PC-3 (cell line): ENCODE results near the gene NARS2.

Source experiments
- EZH2phosphoT487 ChIP-seq: fragments of 300-600 bp; sonication (generic); IDR thresholded peaks from 2 replicates; pipeline ENCODE4 v1.6.1; 2018; ENCODE audit warnings: mild to moderate bottlenecking, antibody characterized with exemption, low read length, borderline replicate concordance
- TF ChIP-seq, protein P1 (sequence below): fragments of 300-600 bp; sonication (generic); conservative IDR thresholded peaks from 2 replicates; pipeline ENCODE4 v1.5.1; 2017; ENCODE audit warnings: antibody characterized with exemption, low read depth, mild to moderate bottlenecking, low read length

DNA sequence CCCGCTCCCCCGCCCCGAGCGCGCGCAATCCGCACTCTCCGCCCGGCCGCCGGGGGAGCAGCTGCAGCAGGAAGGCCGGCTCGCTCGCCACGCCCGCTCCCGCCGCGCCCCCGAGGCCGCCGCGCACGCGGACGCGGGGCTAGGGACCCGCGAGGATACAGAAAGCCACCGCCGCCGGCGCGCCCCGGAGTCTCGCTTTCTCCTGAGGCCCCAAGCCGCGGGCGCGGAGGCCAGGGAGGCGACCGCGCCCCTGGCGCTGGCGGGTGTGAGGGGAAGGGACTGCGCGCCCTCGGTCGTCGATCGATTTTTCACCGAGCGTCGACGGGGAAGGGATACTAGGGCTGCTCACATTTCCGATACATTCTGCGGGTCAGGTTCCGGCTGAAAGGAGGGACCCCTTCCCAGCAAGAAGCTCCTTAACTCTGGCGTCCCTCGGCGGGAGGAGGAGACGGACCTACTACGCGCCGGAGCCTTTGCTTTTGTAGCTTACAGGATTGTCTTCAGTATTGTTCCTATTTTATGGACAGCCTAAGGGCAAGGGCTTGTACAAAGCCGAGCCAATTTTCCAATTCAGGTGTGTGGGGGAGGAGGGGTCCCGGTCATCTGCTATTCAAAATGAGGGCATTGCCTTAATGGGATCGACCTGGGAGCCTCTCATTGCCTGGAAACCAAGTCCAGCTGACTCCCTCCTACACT, 156.6 kb downstream of the NARS2 start:
- TF ChIP-seq, protein P1, sequence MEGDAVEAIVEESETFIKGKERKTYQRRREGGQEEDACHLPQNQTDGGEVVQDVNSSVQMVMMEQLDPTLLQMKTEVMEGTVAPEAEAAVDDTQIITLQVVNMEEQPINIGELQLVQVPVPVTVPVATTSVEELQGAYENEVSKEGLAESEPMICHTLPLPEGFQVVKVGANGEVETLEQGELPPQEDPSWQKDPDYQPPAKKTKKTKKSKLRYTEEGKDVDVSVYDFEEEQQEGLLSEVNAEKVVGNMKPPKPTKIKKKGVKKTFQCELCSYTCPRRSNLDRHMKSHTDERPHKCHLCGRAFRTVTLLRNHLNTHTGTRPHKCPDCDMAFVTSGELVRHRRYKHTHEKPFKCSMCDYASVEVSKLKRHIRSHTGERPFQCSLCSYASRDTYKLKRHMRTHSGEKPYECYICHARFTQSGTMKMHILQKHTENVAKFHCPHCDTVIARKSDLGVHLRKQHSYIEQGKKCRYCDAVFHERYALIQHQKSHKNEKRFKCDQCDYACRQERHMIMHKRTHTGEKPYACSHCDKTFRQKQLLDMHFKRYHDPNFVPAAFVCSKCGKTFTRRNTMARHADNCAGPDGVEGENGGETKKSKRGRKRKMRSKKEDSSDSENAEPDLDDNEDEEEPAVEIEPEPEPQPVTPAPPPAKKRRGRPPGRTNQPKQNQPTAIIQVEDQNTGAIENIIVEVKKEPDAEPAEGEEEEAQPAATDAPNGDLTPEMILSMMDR = no peak
- TF ChIP-seq EZH2phosphoT487 = no peak
